Measurements from ENCODE around the gene BNC2.

Gene BNC2

DNA sequence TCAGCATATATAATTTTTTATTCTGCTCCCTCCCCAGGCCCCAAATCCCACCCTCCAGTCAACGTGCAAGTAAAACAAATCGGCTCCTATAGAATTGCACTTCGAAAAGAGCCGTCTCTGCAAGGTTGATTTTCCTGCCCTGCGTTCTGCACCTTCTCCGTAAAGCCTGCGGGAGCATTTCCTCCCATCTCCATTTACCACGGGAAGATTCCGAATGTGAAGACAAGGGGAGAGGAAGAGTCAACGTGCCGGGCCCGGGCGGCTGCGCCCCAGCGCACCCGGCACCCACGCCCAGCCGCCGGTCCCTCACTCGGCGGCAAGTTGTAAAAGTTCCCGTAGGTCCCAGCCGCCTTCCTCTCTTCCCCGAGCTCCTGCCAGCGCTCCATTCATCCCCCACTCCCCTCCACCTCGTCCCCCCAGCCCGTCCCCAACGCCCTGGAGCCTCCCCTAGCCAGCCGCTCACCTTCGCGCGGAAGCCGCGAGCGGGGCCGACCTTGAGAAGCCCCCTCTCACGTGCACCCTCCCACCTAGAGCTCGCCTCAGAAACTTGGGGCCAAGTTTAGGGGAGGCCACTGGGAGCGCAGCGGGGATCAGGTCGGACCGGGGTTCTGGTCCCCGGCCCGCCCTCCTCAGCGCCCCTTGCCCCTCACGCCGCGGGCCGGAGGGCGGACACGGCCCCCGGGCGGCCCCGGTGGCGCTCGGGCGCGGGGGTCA is 431 bp downstream of the BNC2 start:
- FAIRE-seq (no peak), DNase-seq (ENCODE audit: low spot score) (peak; percentile 29)

GRCh38 chr9:16869131-16869881 is 1.2 kb downstream of the BNC2 start:
- FAIRE-seq = no peak
- DNase-seq (ENCODE audit: low spot score) = no peak

DNA sequence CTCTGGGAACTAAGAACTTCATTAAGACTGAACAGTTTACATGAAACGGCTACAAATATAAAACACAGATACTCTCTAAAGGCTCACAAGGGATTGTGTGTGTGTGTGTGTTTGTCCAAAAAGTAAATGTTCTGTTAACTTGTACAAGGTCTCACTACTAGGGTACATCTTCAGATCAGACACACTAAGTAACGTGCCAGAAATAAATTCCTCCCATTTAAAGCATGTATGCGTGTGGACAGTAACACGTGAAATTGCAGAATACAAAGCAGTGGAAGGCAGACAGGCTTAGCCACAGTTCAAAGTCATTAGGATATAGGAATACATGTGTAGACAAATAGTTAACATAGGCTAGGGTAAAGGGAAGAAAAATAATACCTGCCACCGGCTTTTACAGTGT is 1.8 kb downstream of the BNC2 start:
- no peak for DNase-seq (ENCODE audit: low spot score)

GRCh38 chr9:16867576-16868311 is 2.7 kb downstream of the BNC2 start:
- DNase-seq (ENCODE audit: low spot score) (peak; percentile 18), FAIRE-seq (no peak)

More for the DNA sequence above, 1.8 kb downstream of the BNC2 start:
- FAIRE-seq = no peak

GRCh38 chr9:16866587-16866986 is 3.9 kb downstream of the BNC2 start:
- no peak for FAIRE-seq

GRCh38 chr9:16864649-16865434 is 5.6 kb downstream of the BNC2 start:
- no peak for FAIRE-seq
- DNase-seq (ENCODE audit: low spot score) = no peak

More at GRCh38 chr9:16866587-16866986, 3.9 kb downstream of the BNC2 start:
- no peak for DNase-seq (ENCODE audit: low spot score)

GRCh38 chr9:16848179-16848578 is 22.3 kb downstream of the BNC2 start:
- no peak for FAIRE-seq
- DNase-seq (ENCODE audit: low spot score) = no peak

GRCh38 chr9:16846986-16847385 is 23.5 kb downstream of the BNC2 start:
- DNase-seq (ENCODE audit: low spot score) (no peak), FAIRE-seq (no peak)

DNA sequence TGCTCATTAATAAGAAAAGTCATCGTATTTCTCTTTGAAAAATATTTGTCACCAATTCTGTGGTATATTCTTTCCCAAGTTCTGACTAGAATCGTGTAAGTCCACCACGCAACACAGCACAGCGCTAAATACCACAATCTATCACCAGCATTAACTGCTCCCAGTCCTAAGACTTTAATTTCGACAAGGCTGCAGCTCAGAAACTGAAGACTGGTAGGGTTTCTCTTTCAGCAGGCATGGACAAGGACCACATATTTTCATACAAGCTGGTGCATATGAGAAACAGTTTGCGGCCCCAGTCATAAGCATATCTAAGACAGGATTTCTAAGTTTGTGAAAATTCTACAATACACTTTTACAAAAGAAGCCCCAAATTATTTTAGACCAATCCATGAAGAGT is 24.1 kb downstream of the BNC2 start:
- FAIRE-seq (no peak), DNase-seq (ENCODE audit: low spot score) (no peak)

DNA sequence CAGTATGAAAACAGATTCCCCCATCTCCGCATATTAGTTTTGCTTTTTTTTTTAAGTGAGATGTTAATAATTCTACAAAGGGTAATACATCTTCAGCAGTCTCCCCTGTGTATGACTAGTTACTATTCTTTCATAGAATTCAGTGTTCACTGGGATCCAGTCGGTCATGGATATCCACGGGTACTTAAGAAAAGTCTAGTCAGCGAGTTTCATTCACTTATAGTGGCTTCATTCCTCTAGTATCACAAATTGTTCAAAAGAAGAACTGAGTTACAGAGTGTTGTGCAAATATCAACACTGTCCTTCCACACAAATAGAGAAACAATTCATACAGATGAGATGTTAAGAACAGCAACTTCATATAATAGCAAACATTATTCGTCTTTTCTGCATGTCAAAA is 35.7 kb downstream of the BNC2 start:
- FAIRE-seq (no peak), DNase-seq (ENCODE audit: low spot score) (no peak)

- no peak for FAIRE-seq
These were observed 37.1 kb downstream of the BNC2 start for GRCh38 chr9:16833296-16833835.

GRCh38 chr9:16832101-16832500 is 38.4 kb downstream of the BNC2 start:
- DNase-seq (ENCODE audit: low spot score) (no peak), FAIRE-seq (no peak)

More at GRCh38 chr9:16833296-16833835, 37.1 kb downstream of the BNC2 start:
- DNase-seq (ENCODE audit: low spot score) = no peak

GRCh38 chr9:16830806-16831205 is 39.7 kb downstream of the BNC2 start:
- no peak for DNase-seq (ENCODE audit: low spot score)
- no peak for FAIRE-seq

GRCh38 chr9:16828340-16829281 is 41.9 kb downstream of the BNC2 start:
- FAIRE-seq (no peak), DNase-seq (ENCODE audit: low spot score) (no peak)

- FAIRE-seq (no peak), DNase-seq (ENCODE audit: low spot score) (no peak)
These were observed 44.4 kb downstream of the BNC2 start for GRCh38 chr9:16825971-16826625.

DNA sequence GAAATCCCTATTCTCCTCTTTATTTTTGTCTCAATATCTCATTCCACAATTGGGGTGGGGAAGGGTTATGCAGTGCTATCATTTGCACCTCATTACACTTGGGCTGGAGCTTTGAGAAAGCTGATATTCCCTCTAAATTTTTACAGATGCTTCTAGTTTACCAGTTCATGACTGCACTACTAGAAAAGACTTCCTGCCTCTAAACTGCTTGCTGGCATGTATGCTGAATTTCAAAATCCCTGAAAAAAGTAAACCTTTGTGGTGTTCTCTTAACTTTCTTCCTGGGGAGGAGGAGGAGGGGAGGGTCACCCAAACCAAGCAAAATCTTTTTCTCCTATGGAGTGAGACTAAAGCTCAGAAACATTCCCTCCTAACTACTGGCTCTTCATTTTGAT is 45.1 kb downstream of the BNC2 start:
- DNase-seq (ENCODE audit: low spot score) (no peak), FAIRE-seq (no peak)

DNA sequence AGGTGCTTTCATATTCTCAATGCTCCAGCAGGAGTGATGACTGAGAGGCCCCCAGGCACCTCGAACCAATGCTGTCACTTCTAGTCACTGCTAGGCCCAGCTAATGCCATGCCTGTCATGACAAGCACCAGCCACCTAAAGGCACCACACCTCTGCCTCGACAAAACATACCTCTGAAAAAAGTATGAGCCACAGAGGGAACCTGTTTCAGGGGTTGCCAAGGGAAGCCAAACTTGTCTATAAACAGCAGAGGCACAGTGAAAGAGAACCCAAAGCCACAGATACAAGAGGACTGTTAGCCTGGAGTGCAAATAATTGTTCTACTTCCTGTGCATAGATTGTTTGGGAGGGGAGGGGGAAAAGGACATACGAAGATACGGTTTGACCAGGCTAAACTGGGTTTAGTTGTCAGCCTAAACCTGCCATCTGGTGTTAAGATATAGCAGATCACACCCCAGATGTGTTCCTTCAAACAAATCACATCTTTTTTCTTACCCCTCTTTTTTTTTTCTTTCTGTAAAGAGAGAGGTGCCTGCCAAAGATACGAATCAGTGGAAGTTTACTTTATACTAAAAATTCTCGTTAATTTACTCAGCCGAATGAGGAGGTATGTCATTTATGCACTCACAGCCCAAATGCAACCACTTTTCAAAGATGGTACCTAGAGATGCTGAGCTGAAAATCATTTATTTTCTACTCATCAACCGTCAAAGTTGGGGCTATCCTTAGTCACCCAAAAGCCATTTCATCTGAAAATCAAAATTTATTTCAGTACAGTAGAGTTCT is 45.7 kb downstream of the BNC2 start:
- FAIRE-seq (no peak), DNase-seq (ENCODE audit: low spot score) (no peak)

GRCh38 chr9:16823906-16824305 is 46.6 kb downstream of the BNC2 start:
- FAIRE-seq = no peak
- no peak for DNase-seq (ENCODE audit: low spot score)

GRCh38 chr9:16821344-16821743 is 49.1 kb downstream of the BNC2 start:
- DNase-seq (ENCODE audit: low spot score) (no peak), FAIRE-seq (no peak)
